DMS53 (cell line): ENCODE data around the gene ST3GAL3.
A peak's percentile ranks its signal among the peaks of the same experiment; 100 is the strongest.
"Not testable (repeated sequence)": the region's sequence is repeated elsewhere in the genome, so short reads cannot be mapped to it uniquely, and the experiment has no call there.

ENCODE experiments used
- DNase-seq: peaks from one replicate; lab custom pipeline; 2025; lab: John Stamatoyannopoulos, UW

Gene ST3GAL3

DNA sequence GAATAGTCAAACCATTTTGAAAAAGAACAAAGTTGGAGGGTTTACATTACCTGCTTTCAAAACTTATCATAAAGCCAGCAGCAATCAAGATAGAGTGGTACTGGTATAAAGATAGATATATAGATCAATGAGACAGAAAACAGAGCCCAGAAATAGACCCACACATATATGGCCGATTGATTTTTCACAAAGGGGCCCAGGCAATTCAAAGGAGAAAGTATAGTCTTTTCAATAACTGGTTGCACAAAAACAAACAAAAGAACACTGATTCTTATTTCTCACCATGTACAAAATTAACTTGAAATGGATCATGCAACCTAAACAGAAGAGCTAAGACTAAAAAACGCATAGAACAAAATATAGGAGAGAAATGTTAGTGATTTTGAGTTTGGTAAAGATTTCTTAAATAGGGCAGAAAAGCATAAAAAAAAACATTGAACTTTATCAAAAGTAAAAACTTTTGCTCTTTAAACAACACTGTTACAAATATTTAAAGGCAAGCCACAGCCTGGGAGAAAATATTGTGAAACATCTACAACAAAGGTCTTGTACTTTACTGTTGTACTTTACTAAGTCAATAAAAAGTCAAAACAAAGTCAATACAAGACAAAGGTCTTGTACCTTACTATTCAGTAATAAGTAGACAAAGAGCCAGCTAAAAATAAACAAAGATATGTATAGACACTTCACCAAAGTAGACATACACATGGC lies 50.2 kb downstream of the ST3GAL3 start:
- DNase-seq: peak; percentile 16

DNA sequence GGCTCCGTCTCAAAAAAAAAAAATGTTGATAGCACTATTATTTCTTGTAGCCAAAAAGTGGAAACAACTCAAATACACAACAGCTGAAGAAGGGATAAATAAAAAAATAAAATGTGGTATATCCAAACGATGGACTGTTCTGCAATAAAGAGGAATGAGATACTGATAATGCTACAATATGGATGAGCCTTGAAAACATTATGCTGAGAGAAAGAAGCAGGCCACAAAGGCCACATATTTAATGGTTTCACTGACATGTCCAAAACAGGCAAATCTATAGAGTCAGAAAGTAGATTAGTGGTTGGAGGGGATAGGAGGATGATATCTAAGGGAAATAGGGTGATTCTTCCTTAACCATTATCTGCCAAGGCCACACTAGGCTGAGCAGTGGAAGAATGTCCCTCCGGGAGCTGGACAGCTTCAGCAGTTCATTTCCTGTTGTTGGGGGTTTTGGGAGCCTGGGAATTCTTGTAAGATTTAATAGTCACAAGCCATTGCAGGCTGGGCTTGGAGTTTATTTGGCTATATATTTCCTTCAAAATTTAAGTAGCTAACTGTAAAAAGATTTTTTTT lies 53.5 kb downstream of the ST3GAL3 start:
- no peak for DNase-seq

DNA sequence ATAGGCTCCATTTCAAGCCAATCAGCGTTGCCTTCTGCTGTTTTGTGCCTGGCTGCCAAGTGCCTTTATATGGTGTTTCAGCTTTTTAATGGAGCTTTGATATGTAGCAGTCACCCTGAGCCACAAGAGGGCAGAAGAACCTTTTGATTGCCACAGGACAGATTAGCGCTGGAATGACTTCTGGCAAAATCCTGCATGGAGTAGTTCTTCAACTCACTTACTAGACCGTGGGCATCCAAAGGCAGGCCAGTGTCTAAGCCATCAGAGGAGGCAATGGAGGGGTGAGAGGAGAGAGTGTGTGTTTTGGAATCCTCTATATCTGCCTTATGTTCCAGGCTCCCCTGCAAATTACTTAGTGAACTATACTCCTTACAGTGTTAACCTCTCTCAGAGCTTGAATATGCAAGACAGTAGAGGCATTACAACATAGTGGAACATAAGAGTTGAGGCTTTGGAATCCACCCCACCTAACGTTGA lies 56.2 kb downstream of the ST3GAL3 start:
- DNase-seq: peak; percentile 92

DNA sequence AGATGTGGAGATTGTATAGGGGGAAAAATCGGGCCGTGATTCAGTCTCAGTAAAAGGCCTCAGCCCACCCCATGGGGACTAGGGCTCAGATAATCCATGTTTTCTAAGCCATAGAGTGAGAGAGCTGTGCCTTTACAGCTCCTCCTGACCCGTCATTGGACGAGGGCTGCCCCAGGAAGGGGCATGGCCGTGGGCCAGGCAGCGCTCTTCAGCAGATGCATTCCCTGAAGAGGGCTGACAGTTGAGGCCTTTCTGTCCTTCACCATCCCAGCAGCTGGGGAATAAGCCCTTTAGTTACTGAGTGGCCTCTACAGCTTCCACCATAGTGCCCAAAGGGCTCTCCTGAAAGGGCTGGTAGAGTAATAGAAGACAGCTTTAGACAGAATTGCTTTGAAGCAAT lies 57.2 kb downstream of the ST3GAL3 start:
- DNase-seq: no peak

DNA sequence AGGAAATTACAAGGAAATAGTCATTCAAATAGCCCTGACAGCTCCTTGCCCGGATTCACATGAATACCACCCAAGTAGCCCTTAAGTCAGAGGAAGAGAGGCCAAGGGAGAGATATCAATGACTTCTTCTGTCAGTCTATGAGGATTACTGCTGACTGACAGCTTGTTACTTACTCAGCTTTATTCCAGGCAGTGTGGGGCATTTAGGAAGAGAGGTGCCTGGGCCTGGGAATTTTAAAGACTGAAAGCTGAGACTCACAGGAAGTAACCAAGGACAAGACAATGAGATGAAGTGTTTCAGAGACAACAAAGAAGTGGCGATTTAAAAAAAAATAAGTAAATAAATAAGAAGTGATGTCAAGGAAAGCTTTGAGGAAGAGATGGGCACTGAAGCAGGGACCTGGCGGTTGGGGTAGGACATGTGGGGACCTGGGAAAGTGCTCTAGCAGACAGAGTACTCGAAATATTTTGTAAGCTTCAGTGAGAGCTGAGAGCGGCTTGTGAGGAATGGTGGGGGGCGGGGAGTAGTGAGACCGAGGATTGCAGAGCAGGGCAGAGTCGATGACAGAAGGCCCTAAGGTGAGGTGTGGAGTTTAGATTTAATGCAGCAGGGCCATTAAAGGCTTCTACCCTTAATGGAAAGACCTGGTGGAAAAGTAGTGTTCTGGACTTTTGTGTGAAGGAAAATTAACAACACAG lies 58.9 kb downstream of the ST3GAL3 start:
- DNase-seq: peak; percentile 38

DNA sequence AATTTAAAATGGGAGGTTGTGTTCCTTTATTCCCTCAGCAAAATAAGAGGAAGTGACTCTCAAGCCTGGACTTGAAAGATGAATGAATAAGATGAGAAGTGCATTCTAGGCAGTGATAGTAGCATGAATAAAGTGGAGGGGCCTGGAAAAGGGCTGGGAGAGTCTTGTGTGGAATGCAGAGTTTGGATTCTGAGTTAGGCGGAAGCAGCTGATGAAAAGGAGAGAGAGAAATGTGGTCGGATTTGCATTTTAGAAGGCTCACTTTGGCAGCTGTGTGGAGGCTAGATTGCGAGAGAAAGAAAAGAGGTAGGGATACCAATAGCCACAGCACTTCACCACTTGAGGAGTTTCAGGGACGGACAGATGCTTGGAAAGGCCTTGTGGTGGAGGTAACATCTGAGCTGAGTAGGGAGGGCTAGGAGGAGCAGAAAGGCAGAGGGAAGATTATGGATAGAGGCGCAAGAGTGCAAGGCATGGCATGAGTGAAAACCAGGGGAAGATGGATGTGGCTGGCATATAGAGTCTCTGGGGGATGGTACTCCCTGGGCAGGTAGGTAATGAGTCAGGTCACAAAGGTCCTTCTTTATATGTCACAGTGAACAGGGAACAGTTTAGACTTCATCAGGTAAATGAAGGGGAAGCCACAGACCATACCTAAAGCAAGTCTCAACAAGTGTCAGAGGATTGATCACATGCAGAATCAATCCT lies 59.6 kb downstream of the ST3GAL3 start:
- no peak for DNase-seq

DNA sequence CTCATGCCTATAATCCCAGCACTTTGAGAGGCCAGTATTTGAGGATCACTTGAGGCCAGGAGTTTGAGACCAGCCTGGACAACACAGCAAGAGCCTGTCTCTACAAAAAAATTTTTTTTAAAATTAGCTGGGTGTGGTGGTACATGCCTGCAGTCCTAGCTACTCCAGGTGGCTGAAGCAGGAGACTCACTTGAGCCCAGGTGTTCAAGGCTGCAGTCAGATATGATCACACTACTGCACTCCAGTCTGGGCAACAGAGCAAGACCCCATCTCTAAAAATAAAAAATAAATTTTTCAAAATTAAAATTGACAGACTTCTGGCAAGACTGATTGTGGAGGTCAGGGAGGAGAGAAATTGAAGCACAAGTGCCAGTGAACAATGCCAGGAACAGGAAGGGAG lies 60.8 kb downstream of the ST3GAL3 start:
- no peak for DNase-seq

DNA sequence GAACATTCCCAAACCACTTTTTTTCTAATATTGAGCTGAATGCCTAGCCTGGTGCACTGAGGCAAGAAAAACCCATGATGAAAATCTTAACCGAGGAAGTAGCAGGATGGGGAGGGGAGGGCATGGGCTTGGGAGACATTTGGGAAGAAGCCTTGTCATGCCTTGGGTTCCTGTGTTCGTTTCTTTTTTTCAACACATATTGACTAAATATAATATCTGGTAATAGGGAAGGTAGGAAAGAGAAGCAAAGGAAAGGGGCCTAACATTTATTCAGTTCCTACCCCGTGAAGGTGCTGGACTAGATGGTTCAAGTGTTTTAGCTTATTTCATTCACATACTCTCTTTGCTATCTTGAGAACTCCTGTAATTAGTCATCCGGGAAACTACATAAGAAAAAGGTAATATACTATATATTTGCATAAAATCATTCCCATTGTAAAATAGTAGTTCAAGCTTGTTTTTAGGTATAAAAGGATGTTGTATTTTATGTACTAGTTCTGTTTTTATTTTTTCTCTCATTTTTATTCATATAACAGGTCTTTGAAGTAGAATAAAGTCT lies 62.1 kb downstream of the ST3GAL3 start:
- DNase-seq: no peak

DNA sequence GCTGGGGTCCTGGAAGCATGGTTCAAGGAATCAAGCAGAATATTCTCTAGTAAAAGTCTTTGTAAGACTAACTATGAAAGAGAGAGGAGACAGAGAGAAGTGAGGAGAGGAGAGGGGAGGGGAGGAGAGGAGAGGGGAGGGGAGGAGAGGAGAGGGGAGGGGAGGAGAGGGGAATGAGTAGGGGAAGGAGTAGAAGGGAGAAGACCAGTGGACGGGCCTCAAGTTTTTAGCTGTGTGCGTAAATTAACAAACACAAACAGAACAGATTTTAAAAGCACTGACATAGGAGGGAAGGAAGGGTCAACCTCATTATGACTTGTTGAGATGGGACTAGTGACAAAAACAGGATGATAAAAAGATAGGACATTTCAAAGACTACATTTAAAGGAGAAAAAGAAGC lies 62.8 kb downstream of the ST3GAL3 start:
- DNase-seq: no peak

DNA sequence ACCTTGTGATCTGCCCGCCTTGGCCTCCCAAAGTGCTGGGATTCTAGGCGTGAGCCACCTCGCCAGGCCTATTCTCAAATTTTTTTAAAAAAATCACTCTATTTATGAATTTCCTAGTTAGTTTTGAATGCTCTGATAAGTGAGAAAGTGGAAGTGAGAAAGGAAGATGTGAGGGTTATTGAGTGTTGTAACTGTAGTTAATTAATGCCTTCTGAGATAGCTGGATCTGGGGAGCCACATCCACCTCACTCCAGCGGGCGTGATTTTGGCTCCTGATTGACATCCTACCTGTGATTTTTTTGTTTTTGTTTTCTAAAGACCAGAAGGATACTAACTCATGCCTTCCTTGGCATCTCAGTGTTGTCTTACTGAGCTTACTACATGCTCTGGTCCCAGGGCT lies 65.6 kb downstream of the ST3GAL3 start:
- no peak for DNase-seq

DNA sequence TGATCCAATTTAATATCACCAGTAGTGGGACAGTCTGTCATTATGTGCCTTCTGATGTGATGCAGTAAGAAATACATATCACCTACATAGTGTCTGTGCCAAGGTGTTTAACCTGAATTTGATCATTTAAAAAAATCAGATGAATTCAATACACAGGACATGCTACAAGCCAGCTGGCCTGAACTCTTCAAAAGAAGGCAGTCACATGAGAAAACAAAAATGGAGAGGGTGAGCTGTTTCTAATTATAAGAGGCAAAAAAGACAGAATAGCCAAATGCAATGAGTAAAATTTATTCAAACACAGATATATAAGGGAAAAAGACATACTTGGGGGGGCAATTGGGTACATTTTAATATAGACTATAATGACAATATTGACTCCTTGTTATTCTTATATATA lies 66.5 kb downstream of the ST3GAL3 start:
- DNase-seq: no peak

DNA sequence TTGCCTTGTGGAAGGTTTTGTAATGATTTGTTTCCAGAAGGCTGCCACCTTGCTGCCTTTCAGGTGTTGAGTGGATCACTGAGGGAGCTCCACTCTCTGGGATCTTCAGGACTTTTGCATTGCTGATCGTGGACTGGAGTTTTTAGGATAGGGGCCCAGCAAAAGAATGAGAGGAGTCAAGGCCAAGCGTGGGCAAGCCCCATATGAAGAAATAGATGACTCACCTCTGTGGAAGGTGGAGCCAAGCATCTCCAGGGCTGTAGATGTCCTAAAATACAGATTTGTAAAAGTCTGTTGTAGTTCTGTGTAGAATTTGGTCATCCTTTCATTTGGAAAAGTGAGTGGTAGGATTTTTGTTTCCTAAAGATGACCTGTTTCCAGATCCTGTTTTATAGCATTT lies 67.0 kb downstream of the ST3GAL3 start:
- no peak for DNase-seq

DNA sequence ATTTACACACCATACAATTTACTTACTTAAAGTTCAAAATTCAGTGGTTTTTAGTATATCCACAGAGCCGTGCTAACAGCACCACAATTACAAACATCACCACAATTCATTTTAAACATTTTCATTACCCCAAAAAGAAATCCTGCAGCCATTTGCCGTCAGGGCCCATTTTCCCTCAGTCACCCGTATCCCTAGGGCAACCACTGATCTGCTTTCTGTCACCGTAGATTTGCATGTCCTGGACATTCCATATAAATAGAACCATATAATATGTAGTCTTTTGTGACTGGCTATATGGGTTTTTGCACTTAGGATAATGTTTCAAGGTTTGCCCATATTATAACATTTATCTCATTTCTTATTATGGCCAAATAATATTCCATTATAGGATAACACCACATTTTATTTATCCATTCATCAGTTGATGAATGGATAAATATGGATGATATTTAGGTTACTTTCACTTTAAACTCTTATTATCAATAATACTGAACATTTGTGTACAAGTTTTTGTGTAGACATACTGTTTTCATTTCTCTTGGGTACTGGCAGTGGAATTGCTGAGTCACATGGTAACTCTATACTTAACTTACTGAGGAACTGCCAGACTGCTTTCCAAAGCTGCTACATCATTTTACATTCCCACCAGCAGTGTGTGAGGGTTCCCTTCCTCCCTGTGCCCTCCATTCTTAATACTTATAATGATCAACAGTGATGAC lies 68.9 kb downstream of the ST3GAL3 start:
- peak; percentile 41 for DNase-seq

DNA sequence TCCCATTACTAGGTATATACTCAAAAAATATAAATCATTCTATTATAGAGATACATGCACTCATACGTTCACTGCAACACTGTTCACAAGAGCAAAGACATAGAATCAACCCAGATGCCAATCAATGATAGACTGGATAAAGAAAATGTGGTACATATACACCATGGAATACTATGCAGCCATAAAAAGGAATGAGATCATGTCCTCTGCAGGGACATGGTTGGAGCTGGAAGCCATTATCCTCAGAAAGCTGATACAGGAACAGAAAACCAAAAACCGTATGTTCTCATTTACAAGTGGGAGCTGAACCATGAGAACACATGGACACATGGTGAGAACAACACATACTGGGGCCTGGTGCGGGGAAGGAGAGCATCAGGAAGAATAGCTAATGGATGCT lies 70.6 kb downstream of the ST3GAL3 start:
- not testable (repeated sequence) for DNase-seq

DNA sequence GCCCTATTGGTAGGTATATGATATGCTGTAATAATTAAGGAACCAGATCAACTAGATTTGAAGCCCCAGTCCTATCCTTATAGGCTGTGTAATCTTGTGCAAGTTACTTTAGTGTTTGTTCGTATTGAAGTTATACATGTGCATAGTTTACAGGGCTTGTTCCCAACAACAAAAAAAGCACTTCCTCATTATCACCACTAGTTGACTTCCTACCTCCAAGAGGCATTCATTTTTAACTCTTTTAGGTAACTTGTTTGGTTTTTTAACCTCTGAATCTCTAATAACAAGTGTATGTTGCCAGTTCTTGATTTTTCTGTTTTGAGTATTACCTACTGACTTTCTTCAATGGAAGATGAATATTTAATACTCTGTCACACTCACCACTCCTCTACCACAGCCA lies 71.9 kb downstream of the ST3GAL3 start:
- peak; percentile 8 for DNase-seq

DNA sequence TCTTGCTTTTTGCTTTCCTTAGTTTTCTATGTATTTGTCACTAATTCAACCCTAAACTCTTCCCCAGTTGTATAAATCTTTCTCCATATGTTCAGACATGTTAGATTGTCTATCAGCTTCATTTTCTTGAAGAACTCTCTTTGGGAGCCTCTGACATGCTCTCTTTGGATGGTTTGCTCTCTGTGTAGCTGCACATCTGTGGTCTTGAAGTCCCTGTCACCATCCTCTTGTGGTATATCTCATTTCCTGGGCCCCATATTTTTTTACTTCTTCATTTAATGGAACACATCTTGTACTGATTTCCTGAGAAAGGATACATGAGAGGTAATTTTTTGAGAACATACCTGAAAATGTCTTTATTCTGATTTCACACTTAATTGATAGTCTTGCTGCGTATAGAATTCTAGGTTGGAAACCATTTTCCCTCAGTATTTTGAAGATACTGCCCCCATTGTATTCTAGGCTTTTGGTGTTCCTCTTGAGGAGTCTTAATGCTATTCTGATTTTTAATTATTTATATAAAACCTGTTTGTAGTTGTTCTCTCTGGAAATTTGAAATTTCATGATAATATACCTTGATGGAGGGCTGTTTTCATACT lies 72.6 kb downstream of the ST3GAL3 start:
- no peak for DNase-seq

DNA sequence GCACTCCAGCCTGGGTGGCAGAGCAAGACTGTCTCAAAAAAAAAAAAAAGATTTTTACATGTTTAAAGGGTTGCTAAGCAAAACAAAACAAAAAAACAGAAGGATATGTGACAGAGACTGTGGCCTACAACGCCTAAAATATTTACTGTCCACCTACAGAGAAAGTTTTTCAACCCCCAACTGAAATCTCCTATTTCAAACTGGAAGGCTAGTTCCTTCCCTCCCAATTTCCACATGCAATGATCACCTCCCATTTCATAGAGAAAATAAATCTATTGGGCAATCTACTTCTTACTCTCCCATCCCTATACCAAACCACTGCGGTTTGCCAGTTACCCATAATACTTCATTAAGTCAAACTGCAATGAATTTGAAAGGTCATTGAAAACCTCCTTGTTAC lies 74.2 kb downstream of the ST3GAL3 start:
- DNase-seq: no peak

DNA sequence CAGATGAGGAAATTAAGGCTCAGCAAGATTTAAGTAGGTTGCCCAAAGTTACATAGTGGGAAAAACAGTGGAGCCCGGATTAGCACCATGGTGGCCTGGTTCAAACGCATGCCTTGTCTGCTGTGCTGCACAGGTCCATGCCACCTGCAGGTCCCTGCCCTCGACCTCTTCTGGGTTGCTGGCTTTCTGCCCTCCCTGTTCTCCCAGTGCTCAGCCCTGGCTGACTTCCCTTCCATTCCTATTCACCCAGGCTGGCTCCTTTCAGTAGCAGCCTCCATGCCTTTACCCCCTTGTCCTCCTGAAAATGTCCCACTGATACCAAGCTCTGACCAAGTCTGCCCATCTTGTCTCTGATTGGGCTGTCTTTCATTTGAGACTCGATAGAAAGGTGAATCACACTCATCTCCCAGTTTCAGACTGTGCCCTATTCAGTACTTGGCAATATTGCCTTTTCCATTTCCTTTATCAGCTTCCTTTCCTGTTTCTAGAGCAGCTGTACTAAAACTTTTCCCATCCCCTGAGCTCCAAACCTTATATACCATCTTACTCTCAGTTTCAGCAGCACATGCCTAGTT lies 75.8 kb downstream of the ST3GAL3 start:
- DNase-seq: peak; percentile 62

DNA sequence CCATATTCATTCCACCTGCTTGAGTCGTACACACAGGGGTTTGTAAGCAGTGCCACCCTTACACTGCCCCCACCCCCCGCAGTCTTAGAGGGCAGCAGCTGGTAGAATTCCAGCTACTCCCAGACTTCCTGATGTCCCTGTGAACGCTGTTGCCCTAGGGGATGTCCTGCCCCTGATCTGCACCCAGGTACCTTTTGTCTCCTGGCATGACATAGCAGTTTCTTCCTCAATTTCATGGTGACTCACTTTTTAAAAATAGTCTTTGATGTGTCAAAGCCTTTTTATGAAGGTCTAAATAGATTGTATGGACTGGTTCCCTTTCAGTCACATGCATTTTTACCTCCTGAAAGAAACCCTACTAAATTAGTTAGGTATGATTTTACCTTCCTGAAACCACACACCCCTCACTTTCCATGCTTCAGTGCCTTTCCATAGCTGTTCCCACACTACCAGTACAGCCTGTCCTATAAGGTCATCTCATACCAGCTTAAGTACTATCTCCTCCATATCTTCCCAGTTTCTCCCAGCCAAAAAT lies 76.4 kb downstream of the ST3GAL3 start:
- peak; percentile 79 for DNase-seq

DNA sequence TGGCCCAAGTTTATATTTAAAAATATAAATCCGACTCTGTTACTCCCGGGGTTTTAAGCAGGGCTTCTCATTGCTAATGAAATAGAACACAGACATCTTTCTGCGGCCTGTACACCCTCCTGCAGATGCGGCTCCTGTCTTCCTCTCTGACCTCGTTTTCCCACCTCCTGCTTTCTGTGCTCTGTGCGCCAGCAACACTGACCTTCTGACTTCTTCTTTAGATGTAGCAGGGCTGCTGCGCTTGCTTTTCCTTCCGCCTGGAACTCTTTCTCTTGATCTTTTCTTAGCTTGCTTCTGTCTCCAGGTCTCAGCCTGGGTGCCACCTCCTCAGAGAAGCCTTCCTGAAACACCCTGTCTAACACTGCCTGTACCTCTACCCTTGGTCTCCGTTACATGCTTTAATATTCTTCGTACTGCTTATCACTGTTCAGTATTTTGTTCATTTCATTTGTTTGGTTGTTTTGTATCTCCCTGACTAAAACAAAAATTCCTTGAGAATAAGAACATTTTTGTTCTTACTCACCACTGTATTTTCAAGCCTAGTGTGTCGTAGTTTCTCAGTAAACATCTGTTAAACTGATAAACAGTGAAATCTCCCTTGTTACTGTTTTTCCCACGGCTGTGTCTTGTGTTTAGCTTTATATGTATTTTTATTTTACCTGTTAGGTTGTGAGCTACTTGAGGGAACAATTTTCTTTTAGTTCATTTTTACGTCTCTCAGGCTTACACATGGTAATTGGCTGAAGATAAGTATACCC lies 79.0 kb downstream of the ST3GAL3 start:
- DNase-seq: no peak
